Medulla oblongata (tissue), 1 donor: Measurements from ENCODE around the gene MYLK2.

Experiments used
- DNase-seq: peaks from one replicate; pipeline ENCODE4 v3.0.0-alpha.2; 2015; ENCODE audit errors: extremely low spot score

Gene MYLK2

DNA sequence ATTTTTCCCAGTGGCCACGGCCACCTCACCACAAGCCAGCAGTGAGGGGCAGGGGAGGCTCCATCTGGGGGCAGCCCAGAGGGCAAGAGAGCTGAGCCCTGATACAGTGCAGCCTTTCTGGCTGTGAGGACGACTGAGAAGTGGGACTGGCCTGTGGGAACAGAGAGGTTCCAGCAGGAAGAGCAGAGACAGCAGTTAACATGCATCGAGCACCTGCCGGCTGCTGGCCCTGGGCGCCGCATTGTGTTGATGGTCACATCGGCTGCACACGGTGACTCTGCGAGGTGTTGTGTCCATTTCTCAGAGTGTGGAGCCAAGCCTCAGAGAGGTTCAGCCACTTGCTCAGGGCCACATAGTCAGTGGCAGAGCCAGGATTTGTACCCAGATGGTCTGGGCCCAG is 16.4 kb downstream of the MYLK2 start:
- DNase-seq, result no peak

DNA sequence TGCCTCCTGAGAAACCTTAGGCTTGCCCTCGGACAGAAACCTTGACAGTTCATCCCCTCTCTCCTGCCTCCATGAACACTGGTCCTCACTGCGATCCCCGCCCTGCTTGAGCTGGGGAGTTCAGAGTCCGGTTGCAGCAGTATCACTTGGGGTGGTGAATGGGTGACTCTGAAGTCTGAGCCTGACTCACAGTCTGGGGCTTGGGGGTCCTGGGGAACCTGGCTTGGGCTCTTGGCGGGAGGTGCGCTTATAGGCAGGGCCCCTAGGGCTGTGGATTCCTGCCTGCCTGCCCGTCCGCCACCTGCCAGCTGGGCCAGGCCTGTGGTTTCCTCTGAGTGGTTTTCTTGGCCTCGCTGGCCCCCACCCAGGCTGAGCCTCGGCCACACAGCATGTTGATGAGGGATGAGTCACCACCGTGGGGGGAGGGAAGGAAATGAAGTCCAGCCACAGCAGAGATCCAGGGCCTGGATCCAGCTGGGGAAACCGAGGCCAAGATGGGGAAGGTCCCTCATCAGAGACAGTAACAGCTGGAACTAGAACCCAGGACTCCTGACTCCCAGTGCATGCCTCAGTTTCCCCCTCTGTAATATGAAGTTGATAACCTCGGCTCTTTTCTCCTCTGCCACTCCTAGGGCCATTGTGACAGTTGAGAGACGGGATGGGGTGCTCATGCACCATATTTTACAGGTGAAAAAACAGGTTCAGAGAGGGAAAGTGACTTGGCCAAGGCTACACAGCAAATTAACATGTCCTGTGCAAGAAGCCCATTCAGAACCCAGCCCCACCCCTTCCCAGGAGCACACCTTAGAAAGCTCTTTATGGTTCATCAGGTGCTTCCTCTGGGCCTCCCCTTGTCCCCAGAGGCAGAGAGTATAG is 17.1 kb downstream of the MYLK2 start:
- peak; percentile 79 for DNase-seq

DNA sequence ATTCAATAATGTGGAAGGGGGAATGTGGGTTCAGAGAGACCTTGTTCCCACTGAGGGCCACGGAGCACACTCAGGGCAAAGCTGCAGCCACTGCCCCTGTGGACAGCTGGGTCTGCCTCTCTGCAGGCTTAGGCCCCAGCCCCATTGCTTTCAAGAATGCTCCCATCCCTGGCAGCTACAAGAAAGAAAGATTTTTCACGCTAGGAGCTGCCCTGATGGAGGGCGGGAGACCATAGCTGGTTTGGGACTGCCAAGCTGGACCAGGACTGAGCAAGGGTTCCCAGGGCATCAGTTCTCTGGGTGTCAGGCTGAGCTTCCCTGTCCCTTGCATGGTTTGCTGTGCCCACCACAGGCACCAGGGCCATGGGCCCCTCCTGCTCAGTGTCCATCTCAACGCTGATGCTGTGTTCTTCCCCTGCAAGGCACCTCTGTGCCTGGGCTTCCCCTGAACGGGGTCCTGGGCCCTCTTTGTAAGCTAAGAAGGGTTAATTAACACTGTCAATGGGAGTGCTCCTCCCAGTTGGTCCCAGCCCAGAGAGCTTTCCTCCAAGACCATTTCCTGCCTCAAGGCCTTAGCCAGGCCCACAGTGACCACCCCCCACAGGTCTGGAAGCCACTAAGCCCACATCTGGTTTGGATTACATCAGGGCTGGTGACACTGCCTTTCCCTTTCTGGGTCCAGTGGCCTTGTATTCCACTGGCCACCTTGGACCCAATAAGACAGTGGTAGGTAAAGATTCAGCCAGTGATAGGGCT is 17.9 kb downstream of the MYLK2 start:
- DNase-seq, result no peak

- DNase-seq, result no peak
Measured at GRCh38 chr20:31837896-31838397, 18.8 kb downstream of the MYLK2 start.

- DNase-seq, result no peak
Measured at GRCh38 chr20:31838646-31839292, 19.6 kb downstream of the MYLK2 start.

DNA sequence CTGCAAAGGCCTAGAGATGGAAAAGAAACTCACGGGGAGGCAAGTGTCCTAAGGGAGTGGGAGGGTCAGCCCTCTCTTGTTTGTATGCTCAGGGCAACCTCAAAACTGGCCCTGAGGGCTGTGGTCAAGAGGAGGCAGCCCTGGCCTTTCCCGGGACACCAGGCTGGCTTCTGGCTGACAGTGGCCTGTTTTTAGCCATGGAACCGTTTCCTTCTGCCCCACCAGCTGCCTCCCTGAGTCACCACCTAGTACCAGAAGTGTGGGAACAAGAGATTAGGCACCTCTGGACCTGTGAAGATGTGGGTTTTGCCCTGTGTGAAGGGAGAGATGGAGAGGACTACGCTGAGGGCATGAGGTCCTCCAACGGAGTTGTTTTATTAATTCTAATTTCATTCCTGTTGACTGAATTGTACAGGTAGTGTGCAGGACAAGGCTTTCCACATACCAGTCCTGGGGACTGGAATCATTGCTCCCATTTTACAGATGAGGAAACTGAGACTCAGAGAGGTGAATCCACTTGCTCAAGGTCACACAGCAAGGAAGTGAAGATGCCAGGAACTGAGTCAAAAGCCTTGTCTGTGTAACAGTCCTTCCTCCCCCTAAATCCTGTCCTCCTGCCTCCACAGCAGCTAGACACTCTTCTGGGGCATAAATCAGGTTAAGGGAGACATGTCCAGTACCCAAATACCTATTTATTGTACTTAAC is 20.8 kb downstream of the MYLK2 start:
- no peak for DNase-seq

DNA sequence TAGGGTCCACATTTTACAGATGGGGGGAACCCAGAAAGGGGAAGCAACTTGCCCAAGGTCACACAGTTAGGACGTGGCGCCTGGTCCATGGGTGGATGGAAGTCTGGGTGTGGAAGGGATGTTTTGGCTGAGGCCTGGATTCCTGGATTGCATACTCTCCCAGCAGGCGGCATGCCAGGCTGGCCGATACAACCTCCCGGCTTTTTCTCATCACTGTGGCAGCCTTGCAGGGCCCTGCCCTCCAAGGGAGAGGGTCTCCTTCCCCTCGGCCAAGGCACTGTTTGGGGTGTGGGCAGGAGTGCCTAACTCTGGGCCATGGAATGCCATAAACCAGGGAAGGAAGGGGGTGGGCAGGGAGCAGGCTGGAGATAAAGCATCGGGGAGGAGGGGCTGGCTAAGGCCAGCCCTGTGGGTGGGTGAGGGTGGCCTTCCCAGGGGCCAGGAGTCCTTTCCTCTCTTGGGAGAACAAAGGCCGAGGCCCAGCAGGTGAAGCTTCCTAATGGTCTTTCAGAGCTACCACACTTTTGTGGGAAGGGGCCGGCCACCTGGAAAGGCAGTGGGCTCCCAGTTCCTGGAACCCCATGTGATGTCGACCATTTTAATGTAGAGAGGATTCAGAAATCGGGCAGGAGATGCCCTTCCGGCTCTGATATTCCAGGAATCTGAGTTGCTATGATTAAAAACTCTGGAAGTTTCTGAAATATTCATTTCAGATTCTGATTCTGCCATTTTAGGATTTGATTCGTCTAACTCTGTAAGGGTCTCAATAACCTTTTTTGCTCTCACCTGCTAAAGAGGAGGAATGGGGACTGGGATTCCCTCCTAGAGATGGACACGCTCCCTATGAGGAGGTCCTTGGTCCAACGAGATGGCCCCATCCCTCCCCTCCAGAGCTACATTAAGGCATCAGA is 22.0 kb downstream of the MYLK2 start:
- no peak for DNase-seq

DNA sequence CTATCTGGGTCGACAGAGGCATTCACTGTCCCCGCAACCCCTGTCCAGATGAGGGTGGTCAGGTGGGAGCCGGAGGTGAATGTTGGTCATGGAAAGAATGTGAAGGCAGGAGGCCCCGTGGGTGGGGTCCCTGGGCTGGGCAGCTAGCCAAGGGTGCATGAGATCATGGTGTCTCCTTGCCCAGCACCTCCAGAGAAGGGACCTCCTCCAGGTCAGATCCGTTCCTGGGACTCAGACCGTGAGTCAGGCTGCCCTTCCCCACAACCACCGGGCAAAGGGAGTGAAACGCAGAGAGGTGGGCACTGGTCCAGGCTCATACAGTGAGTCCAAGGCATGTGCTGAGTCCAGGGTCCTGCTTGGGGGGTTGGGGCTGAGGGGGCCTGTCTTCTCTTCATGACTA is 22.8 kb downstream of the MYLK2 start:
- no peak for DNase-seq

DNA sequence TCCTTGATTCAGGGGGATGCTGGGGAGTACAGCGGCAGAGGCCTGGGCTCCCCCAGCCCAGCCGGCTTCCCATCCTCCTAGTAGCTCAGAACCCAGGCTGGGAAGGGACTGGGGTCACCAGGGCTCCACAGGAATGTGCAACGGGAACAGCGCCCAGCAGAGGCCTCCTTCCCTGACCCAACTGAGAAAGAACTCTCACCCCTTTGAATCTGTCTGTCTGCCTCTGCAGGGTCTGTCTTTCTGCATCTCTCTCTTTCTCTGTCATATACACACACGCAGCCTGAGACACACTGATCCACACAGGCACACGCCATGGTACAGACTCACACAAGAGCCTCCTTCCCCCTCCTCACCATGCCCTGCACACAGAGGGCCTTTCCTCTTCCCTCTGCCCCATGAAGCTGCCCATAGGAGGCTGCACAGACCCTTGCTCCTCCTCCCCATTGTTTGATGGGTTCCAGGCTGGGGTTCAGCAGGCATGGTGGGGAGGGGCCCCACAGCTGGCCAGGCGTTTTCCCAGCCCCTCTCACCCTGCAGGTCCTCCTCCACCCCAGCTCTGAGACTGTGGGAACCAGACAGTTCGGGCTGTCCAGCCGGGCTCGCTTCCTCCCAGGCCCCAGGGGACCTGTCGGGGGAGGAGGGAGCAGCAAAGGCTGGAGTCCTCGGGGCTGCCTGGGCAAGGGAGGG is 23.5 kb downstream of the MYLK2 start:
- peak; percentile 17 for DNase-seq

- DNase-seq, result no peak
Measured at GRCh38 chr20:31843288-31843687, 24.1 kb downstream of the MYLK2 start.

DNA sequence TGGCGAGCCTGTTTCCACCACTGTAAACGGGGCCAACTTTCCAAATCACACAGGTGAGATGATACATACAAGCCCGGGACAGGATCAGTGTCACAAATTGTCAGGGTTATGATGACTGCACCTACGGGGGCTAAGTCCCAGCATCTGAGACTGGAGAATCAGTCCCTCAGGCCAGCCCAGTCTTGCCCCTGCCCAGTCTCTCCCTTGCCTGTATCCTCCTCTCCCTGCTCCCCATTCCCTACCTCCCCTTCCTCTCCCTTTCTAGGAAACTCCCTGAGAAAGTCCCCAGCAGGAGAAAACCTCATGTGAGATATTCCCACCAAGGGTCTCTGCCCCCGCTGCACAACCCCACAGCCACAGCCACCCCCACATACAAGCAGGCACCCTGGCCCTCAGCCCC is 24.7 kb downstream of the MYLK2 start:
- DNase-seq, result no peak

DNA sequence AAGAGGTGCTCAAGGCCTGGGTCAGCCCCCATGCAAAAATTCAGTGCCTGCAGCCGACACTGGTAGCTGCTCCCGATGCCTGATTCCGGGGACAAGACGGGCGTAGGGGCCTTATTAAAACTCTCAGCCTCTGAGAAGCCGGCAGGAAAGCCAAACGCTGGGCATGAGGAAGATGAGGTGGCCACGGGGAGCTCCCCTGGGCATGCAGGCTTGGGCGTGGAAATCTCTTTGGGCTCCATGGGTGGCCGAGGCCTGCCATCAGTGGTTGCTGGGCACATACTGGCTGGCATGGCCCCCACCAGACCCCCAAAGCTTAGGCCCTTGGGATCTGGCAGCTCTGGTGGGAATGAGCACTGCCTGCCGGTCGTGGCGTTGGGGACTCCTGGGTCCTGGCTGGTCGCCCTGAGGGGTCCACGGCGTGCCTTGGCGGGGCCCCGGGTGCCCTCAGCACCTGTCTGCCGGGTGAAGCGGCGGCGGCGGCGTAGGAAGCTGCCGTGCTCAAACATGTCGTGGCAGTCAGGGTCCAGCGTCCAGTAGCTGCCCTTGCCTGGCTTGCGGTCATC is 25.7 kb downstream of the MYLK2 start:
- no peak for DNase-seq

DNA sequence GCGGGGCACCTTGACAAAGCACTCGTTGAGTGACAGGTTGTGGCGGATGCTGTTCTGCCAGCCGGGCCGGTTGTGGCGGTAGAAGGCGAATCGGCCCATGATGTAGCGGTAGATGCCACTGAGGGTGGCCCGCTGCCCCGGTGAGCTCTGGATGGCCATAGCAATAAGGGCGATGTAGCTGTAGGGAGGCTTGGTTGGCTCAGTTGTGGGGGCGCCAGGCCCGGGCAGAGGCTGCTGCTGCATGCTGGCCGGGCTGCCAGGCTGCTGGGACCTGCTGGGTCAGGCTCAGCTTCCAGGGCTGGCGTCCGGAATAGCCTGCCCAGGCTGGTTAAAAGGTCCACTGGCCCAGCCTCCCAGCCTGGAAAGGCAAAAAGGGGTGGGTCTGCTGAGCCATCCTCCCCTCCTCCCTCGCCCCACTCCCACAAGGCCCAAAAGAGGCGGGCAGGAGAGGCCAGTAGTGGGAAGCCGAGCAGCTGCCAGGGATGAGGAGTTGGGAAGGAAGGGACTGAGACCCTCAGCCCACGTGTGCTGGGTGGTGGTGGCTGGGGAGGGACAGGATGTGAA is 26.2 kb downstream of the MYLK2 start, which contains the start of gene FOXS1:
FOXS1 (minus strand) TSS at position 305 of the 564 bp plus-strand sequence; CDS start at position 243, 62 bp downstream.
- DNase-seq, result peak; percentile 66

DNA sequence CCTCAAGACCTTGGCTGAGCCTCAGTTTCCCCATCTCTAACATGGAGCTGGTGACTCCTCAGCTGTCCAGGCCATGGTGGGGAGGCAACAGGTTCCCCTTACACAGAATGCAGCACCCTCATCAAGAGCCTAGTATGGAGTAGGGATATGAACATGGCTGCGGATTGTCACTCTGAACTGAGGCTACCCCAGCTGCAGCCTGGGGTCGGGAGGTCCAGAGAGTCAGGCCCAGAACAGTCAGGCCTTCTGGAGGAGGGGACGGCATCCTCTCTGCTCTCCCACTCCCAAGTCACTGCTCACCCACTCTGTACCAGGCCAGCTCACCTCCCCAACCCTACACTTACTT is 27.6 kb downstream of the MYLK2 start:
- no peak for DNase-seq

- DNase-seq, result no peak
Measured at GRCh38 chr20:31848088-31848999, 29.2 kb downstream of the MYLK2 start.

GRCh38 chr20:31849306-31849930 is 30.3 kb downstream of the MYLK2 start:
- DNase-seq, result no peak

DNA sequence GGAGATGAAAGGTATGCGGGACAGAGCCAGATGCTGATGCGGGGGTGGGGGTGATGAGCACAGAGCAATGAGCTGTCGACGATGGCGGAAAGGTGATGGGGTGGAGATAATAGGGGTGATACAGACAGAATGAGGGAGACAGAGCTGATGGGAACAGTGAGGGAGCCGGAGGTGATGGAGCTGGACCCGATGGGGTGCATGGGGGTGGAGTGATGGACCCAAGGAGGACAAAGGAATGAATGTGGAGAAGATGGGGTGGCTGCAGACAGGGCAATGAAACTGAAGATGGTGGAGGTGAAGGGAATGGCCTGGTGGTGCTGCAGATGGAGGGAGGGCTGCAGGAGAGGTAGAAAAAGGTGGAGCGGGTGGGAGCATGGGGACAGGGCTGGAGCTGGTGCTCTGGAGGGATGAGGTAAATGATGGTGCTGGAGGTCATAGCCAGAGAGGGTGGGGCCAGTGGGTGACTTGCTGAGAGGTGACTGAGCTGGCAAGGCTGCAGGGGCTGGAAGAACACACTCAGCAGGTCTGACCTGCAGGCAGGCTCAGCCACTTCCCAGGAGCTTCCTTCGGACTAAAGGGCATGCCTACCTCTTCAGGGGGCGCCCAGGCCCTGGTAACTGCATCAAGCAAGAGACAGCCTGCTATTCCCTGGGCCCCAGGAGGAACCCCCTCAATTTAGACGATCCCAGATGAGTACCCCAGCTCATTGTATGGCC is 32.2 kb downstream of the MYLK2 start:
- DNase-seq, result no peak
